Esophagus squamous epithelium (tissue), 5 donors: Measurements from ENCODE around the gene TRERF1. TPM values are rescaled to one million over a fixed set of nuclear protein-coding genes. Genes with fewer than 3 reads are reported as not detected.
A peak's percentile ranks its signal among the peaks of the same experiment; 100 is the strongest.

Experiments
- DNase-seq: peaks from one replicate; lab custom pipeline; 2025; lab: John Stamatoyannopoulos, UW
- H3K27ac ChIP-seq, 4 donors: fragments of 200-600 bp; sonication (generic); one replicate each; pipeline ENCODE4 v1.5.1; 2016 to 2019; ENCODE audit warnings: mild to moderate bottlenecking in 1 of 4
- H3K27me3 ChIP-seq, 4 donors: fragments of 200-600 bp; sonication (generic); 1 replicate in 3 of 4; 2 replicates in 1 of 4; pipeline versions ENCODE4 v1.5.1 to v1.6.0; 2017 to 2021; ENCODE audit warnings: antibody characterized with exemption in 1 of 4
- H3K36me3 ChIP-seq, 3 donors: fragments of 200-600 bp; sonication (generic); one replicate each; pipeline ENCODE4 v1.5.1; 2016 to 2019
- H3K4me1 ChIP-seq, 3 donors: fragments of 200-600 bp; sonication (generic); one replicate each; pipeline ENCODE4 v1.5.1; 2017 to 2019
- H3K4me3 ChIP-seq, 4 donors: fragments of 200-600 bp; sonication (generic); 1 replicate in 3 of 4; 2 replicates in 1 of 4; pipeline ENCODE4 v1.5.1; 2016 to 2019; ENCODE audit warnings: mild to moderate bottlenecking in 2 of 4, moderate library complexity in 1 of 4
- H3K9me3 ChIP-seq, 3 donors: fragments of 200-600 bp; sonication (generic); one replicate each; pipeline ENCODE4 v1.5.1; 2016 to 2019
- POLR2A ChIP-seq, 4 donors: fragments of 450-650 bp; IDR thresholded peaks; one replicate each; pipeline ENCODE4 v1.6.1; 2017; ENCODE audit warnings: antibody characterized with exemption in 4 of 4, mild to moderate bottlenecking in 4 of 4, moderate library complexity in 3 of 4
- WGBS, 2 donors: methylation state at CpG; one replicate each; pipeline ENCODE4 v1.1.5; 2018; 5-methylcytosine and 5-hydroxymethylcytosine counted together
- intact Hi-C: fragments of 100-400 bp; cut with DNase I; formaldehyde crosslinking; loops from one replicate; pipeline ENCODE4 v1.15.0; 2022
- total RNA-seq, 4 donors: library from RNA; depleted of rRNA; stranded (reverse); fragments of >200 nt; gene quantifications; one replicate each; pipeline ENCODE4 v1.1.0, GENCODE V29; 2016
- TF ChIP-seq, protein P1 (sequence below), 6 experiments: fragments of 450-650 bp in 4 of 6; fragments of 200-600 bp in 2 of 6; sonication (generic) in 2 of 6; IDR thresholded peaks; one replicate each; pipeline ENCODE4 v1.5.1; 2016 to 2019; ENCODE audit warnings: antibody characterized with exemption in 6 of 6, mild to moderate bottlenecking in 4 of 6, moderate library complexity in 4 of 6
- donor health status: DM: yes; HTN: yes; CAD: no.

TRERF1 gene
- total RNA-seq, 4 donors from 2014 or later = 5.5 to 13.8 (median 11.5) TPM

DNA sequence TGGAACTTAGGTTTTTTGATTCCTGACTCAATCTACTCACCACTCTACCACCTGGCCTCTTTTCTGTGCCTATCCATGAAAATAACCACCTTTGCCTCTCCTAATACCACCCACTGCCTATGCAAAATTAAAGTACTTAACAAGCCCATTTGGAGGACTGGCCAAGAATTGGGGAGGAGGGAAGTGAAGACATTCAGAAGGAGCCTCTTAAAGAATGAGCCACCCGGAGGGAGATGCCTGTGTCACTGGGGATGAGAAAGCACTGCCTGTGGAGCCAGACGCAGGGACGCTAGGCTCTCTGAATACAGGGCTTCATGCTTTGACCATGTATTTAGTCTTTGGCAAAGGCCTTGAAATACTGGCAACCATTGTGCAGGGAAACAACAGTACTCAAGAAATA, 194.1 kb downstream of the TRERF1 start:
- no peak for DNase-seq
- no peak for TF ChIP-seq POLR2A (IDR thresholded peaks at IDR 0.05)
- TF ChIP-seq, protein P1, sequence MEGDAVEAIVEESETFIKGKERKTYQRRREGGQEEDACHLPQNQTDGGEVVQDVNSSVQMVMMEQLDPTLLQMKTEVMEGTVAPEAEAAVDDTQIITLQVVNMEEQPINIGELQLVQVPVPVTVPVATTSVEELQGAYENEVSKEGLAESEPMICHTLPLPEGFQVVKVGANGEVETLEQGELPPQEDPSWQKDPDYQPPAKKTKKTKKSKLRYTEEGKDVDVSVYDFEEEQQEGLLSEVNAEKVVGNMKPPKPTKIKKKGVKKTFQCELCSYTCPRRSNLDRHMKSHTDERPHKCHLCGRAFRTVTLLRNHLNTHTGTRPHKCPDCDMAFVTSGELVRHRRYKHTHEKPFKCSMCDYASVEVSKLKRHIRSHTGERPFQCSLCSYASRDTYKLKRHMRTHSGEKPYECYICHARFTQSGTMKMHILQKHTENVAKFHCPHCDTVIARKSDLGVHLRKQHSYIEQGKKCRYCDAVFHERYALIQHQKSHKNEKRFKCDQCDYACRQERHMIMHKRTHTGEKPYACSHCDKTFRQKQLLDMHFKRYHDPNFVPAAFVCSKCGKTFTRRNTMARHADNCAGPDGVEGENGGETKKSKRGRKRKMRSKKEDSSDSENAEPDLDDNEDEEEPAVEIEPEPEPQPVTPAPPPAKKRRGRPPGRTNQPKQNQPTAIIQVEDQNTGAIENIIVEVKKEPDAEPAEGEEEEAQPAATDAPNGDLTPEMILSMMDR (IDR thresholded peaks at IDR 0.05) = no peak
- H3K27ac ChIP-seq = no peak overlapping the region
- intact Hi-C loops = no loop called here
- peaks cover 0 to 26% (median under 1%) of the 10 kb centered on the region in 3 donors for H3K4me1 ChIP-seq
- H3K4me3 ChIP-seq = no peak overlapping the region
- H3K27me3 ChIP-seq = no peaks in the 10 kb centered on the region
- H3K36me3 ChIP-seq = peaks cover 0 to 91% (median 14%) of the 10 kb centered on the region in 3 donors
- WGBS, 2 donors = 94 to 98% methylated on average over 2 to 3 of the region's 3 CpGs
- H3K9me3 ChIP-seq = no peaks in the 10 kb centered on the region

- Histone ChIP-seq H3K9me3 (no peaks in the 10 kb centered on the region), H3K27me3 (no peaks in the 10 kb centered on the region), H3K27ac (no peak overlapping the region), H3K4me1 (peaks cover 5 to 31% (median 6%) of the 10 kb centered on the region in 3 donors), H3K36me3 (peaks cover 0 to 93% (median 14%) of the 10 kb centered on the region in 3 donors), H3K4me3 (no peak overlapping the region)
- no peak for DNase-seq
- intact Hi-C loops = no loop called here
- TF ChIP-seq POLR2A (IDR thresholded peaks at IDR 0.05) = no peak
- TF ChIP-seq, protein P1 (IDR thresholded peaks at IDR 0.05) = no peak
- WGBS, 2 donors = 53 to 72% methylated on average over 3 of the region's 3 CpGs
Measured at GRCh38 chr6:42257063-42257462, 194.7 kb downstream of the TRERF1 start.

DNA sequence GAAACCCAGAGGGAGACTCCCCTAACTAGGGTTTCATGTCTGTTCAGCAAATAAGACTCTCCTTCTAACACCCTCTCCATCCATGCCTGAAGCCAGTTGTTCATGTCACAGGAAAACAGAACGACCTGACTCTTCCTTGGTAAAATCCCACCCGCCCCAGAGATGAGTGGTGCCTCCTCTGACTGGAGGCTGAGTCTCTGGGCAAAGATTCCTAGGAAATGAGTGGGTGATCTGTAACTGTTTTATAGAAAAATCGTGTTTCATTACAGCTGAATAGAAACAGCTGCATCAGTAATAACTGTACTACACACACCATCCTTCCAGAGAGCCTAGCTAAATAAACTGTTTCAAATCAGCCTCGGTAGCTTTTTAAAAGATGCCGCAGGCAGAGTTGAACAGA, 196.7 kb downstream of the TRERF1 start:
- no peak for DNase-seq
- peaks cover 0 to 78% (median 14%) of the 10 kb centered on the region in 3 donors for H3K36me3 ChIP-seq
- no peak overlapping the region for H3K27ac ChIP-seq
- intact Hi-C loops = no loop called here
- H3K4me3 ChIP-seq = no peak overlapping the region
- peaks cover 12 to 30% (median 14%) of the 10 kb centered on the region in 3 donors for H3K4me1 ChIP-seq
- H3K27me3 ChIP-seq = no peaks in the 10 kb centered on the region
- no peaks in the 10 kb centered on the region for H3K9me3 ChIP-seq
- WGBS, 2 donors = 71 to 75% methylated on average over 5 of the region's 5 CpGs
- TF ChIP-seq POLR2A (IDR thresholded peaks at IDR 0.05) = no peak
- TF ChIP-seq, protein P1 (IDR thresholded peaks at IDR 0.05) = no peak

- H3K4me1 ChIP-seq = peaks cover 14 to 31% (median 18%) of the 10 kb centered on the region in 3 donors
- no peak overlapping the region for H3K4me3 ChIP-seq
- no peaks in the 10 kb centered on the region for H3K9me3 ChIP-seq
- no peak for TF ChIP-seq POLR2A (IDR thresholded peaks at IDR 0.05)
- DNase-seq = no peak
- WGBS, 2 donors = 87 to 94% methylated on average over 6 of the region's 9 CpGs
- no peak overlapping the region for H3K27ac ChIP-seq
- peaks cover 0 to 75% (median 14%) of the 10 kb centered on the region in 3 donors for H3K36me3 ChIP-seq
- no peaks in the 10 kb centered on the region for H3K27me3 ChIP-seq
- intact Hi-C loops = no loop called here
Measured at GRCh38 chr6:42254505-42254904, 197.2 kb downstream of the TRERF1 start.

- 13 to 42% methylated on average over 7 to 8 of the region's 9 CpGs for WGBS, 2 donors
- Histone ChIP-seq H3K36me3 (peaks cover 0 to 70% (median 14%) of the 10 kb centered on the region in 3 donors), H3K27me3 (no peaks in the 10 kb centered on the region), H3K4me1 (peaks cover 14 to 48% (median 23%) of the 10 kb centered on the region in 3 donors), H3K27ac (peak overlapping the region in 3 of 4 donors; percentile 59 to 73 (median 66)), H3K4me3 (no peak overlapping the region), H3K9me3 (no peaks in the 10 kb centered on the region)
- no peak for DNase-seq
- no peak for TF ChIP-seq POLR2A (IDR thresholded peaks at IDR 0.05)
- TF ChIP-seq, protein P1 (IDR thresholded peaks at IDR 0.05) = no peak
- intact Hi-C loops = no loop called here
Measured at GRCh38 chr6:42251911-42252637, 199.7 kb downstream of the TRERF1 start.
